ENCODE measurements around the gene KCNK18.

DNA sequence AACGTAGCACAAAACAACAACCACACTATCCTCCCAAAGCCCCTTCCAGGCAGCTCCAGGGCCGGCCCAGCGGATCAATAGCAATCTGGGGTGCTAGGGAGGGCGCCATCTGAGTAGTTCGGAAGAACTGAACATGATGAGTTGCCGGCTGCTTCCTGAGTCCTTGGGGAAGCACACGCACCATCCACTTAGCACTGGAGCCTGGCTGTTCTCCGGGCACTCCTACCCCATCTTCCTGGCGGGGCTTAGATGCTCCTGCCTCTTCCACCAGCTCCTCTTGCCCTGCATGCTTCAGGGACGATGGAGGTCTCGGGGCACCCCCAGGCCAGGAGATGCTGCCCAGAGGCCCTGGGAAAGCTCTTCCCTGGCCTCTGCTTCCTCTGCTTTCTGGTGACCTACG is at the start of gene KCNK18:
- TF ChIP-seq, protein P1, sequence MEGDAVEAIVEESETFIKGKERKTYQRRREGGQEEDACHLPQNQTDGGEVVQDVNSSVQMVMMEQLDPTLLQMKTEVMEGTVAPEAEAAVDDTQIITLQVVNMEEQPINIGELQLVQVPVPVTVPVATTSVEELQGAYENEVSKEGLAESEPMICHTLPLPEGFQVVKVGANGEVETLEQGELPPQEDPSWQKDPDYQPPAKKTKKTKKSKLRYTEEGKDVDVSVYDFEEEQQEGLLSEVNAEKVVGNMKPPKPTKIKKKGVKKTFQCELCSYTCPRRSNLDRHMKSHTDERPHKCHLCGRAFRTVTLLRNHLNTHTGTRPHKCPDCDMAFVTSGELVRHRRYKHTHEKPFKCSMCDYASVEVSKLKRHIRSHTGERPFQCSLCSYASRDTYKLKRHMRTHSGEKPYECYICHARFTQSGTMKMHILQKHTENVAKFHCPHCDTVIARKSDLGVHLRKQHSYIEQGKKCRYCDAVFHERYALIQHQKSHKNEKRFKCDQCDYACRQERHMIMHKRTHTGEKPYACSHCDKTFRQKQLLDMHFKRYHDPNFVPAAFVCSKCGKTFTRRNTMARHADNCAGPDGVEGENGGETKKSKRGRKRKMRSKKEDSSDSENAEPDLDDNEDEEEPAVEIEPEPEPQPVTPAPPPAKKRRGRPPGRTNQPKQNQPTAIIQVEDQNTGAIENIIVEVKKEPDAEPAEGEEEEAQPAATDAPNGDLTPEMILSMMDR (IDR thresholded peaks at IDR 0.05) = no peak
- TF ChIP-seq POLR2A (IDR thresholded peaks at IDR 0.05) (no peak), POLR2AphosphoS5 (IDR thresholded peaks at IDR 0.05) (no peak)

Data from breast epithelium (tissue), 3 donors.